ENCODE data around the gene CACNA1G.
A peak's percentile ranks its signal among the peaks of the same experiment; 100 is the strongest.

The CACNA1G gene

GRCh38 chr17:50638606-50638965 lies 78.1 kb downstream of the CACNA1G start:
- Histone ChIP-seq H3K27ac (ENCODE audit: poor library complexity, severe bottlenecking) (peak overlapping the region; percentile 98), H3K4me1 (ENCODE audit: insufficient read depth, poor library complexity, severe bottlenecking) (peaks cover 66% of the 10 kb centered on the region), H3K27me3 (ENCODE audit: insufficient read depth, poor library complexity, severe bottlenecking) (no peaks in the 10 kb centered on the region), H3K9me3 (ENCODE audit: severe bottlenecking) (no peaks in the 10 kb centered on the region), H3K36me3 (ENCODE audit: low read depth) (peaks cover 22% of the 10 kb centered on the region), H3K4me3 (ENCODE audit: severe bottlenecking) (no peak overlapping the region)
- DNase-seq (ENCODE audit: low spot score) (no peak), ATAC-seq (ENCODE audit: low read depth) (peak; percentile 19)
- no peak for TF ChIP-seq CTCF (IDR thresholded peaks at IDR 0.05; ENCODE audit: poor library complexity, severe bottlenecking)

GRCh38 chr17:50638966-50639713 lies 78.6 kb downstream of the CACNA1G start:
- TF ChIP-seq CTCF (IDR thresholded peaks at IDR 0.05; ENCODE audit: poor library complexity, severe bottlenecking), result no peak
- DNase-seq (ENCODE audit: low spot score), result peak; percentile 99
- Histone ChIP-seq H3K27ac (ENCODE audit: poor library complexity, severe bottlenecking) (peak overlapping the region; percentile 98), H3K4me3 (ENCODE audit: severe bottlenecking) (no peak overlapping the region), H3K36me3 (ENCODE audit: low read depth) (peaks cover 22% of the 10 kb centered on the region), H3K4me1 (ENCODE audit: insufficient read depth, poor library complexity, severe bottlenecking) (peaks cover 67% of the 10 kb centered on the region), H3K27me3 (ENCODE audit: insufficient read depth, poor library complexity, severe bottlenecking) (no peaks in the 10 kb centered on the region), H3K9me3 (ENCODE audit: severe bottlenecking) (no peaks in the 10 kb centered on the region)
- peak; percentile 81 for ATAC-seq (ENCODE audit: low read depth)

- ATAC-seq (ENCODE audit: low read depth), result no peak
- Histone ChIP-seq H3K9me3 (ENCODE audit: severe bottlenecking) (no peaks in the 10 kb centered on the region), H3K4me1 (ENCODE audit: insufficient read depth, poor library complexity, severe bottlenecking) (peaks cover 67% of the 10 kb centered on the region), H3K27me3 (ENCODE audit: insufficient read depth, poor library complexity, severe bottlenecking) (no peaks in the 10 kb centered on the region), H3K36me3 (ENCODE audit: low read depth) (peaks cover 22% of the 10 kb centered on the region), H3K4me3 (ENCODE audit: severe bottlenecking) (no peak overlapping the region), H3K27ac (ENCODE audit: poor library complexity, severe bottlenecking) (peak overlapping the region; percentile 98)
- TF ChIP-seq CTCF (IDR thresholded peaks at IDR 0.05; ENCODE audit: poor library complexity, severe bottlenecking), result no peak
- DNase-seq (ENCODE audit: low spot score), result no peak
These were observed 80.3 kb downstream of the CACNA1G start for GRCh38 chr17:50640686-50641351.

- peaks cover 22% of the 10 kb centered on the region for H3K36me3 ChIP-seq (ENCODE audit: low read depth)
- H3K27ac ChIP-seq (ENCODE audit: poor library complexity, severe bottlenecking), result peak overlapping the region; percentile 98
- TF ChIP-seq CTCF (IDR thresholded peaks at IDR 0.05; ENCODE audit: poor library complexity, severe bottlenecking), result no peak
- H3K4me3 ChIP-seq (ENCODE audit: severe bottlenecking), result no peak overlapping the region
- H3K27me3 ChIP-seq (ENCODE audit: insufficient read depth, poor library complexity, severe bottlenecking), result no peaks in the 10 kb centered on the region
- no peak for ATAC-seq (ENCODE audit: low read depth)
- no peak for DNase-seq (ENCODE audit: low spot score)
- peaks cover 64% of the 10 kb centered on the region for H3K4me1 ChIP-seq (ENCODE audit: insufficient read depth, poor library complexity, severe bottlenecking)
- no peaks in the 10 kb centered on the region for H3K9me3 ChIP-seq (ENCODE audit: severe bottlenecking)
These were observed 80.8 kb downstream of the CACNA1G start for GRCh38 chr17:50641357-50641756.

Data from RWPE2 (cell line).